Forelimb muscle (tissue), 1 donor: Measurements from ENCODE around the gene GPR34. TPM values are rescaled to one million over a fixed set of nuclear protein-coding genes. Genes with fewer than 3 reads are reported as not detected.
"Not testable (repeated sequence)": the region's sequence is repeated elsewhere in the genome, so short reads cannot be mapped to it uniquely, and the experiment has no call there.

Experiments
- DNase-seq: peaks from one replicate; pipeline ENCODE4 v3.0.0-alpha.2; 2013; ENCODE audit warnings: low read depth
- polyA plus RNA-seq: library from polyadenylated mRNA; unstranded; fragments of 120-200 nt; gene quantifications from one replicate; pipeline ENCODE4 v1.2.1, GENCODE V29; 2013; ENCODE audit not compliant: insufficient read length

The GPR34 gene
- polyA plus RNA-seq = 5.7 TPM

DNA sequence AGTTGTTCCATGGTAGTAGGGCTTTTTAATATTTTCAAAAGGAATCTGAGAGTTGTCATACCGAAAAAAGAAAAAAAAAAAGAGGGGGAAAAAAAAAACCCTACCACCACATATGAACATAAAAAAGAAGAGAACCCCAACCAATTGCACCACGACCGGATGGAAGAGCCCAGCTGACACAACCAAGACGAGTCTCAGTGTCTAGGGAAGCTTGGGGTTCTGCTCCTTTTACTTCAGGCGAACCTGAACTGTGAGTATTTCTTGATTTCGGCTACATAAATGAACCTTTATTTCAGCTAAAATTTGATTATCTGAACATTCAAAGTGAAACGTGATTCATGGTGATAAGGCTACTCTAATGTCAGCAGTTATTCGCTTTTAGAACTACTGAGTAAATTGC, at the start of gene GPR34:
GPR34 (plus strand) TSS at position 139 of the 400 bp plus-strand sequence. CDS start 6,661 bp downstream, outside the sequence.
- DNase-seq = no peak

DNA sequence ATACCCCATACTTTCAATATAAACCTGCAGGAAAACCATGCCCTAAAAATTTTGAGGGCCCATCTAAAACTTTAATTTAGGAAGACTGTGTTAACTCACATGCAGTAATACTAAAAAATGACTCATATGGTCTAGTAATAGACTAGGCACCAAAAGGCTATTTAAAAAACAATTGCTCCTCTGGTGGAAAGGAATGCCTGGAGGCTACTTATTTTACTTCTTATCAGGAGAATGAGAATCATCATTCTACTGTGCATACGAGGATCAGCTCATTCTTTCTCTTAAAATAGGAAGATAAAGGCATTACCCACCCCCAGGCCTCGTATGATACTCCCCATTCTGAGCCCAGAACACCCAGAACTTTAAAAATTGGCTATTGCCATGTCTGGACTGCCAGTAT, 42.6 kb upstream of the GPR34 start:
- not testable (repeated sequence) for DNase-seq

DNA sequence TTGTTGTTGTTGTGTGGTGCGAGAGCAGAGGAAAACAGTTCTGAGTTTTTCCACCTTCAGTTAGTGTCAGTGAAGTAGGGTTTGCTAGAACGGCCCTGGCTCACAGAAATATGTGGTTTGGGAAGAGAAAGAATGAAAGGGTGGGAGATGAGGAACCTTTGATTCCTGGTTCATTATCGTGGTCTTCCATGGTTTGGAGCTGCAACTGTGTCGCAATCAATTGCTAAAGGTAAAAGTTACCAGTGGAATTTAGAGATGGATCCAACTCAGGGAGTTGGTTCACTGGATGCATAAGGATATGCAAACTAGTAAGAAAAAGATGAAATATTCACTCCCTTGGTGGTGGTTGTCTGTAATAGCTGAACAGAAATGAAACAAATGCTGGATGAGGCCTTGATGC, 35.6 kb upstream of the GPR34 start:
- no peak for DNase-seq

DNA sequence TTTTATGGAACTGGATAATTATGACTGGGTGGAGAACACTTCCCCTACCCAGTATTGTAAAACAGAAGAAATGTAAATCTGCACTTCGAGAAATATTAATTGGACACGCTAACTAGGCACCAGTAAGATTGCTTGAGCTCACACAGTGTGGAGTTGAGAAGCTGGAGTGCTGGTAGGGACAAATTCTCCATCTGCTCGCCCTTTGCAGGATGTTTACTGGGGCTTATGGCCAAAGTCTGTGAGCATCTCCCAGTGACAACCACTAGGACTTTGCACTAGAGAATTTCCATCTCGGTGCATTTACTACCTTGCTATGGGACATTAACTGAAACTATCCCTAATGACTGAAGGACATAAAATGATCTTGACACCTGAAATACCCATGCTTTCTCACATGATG, 33.7 kb upstream of the GPR34 start:
- DNase-seq = no peak

- no peak for DNase-seq
These were observed 33.1 kb upstream of the GPR34 start for GRCh38 chrX:41655631-41656030.

DNA sequence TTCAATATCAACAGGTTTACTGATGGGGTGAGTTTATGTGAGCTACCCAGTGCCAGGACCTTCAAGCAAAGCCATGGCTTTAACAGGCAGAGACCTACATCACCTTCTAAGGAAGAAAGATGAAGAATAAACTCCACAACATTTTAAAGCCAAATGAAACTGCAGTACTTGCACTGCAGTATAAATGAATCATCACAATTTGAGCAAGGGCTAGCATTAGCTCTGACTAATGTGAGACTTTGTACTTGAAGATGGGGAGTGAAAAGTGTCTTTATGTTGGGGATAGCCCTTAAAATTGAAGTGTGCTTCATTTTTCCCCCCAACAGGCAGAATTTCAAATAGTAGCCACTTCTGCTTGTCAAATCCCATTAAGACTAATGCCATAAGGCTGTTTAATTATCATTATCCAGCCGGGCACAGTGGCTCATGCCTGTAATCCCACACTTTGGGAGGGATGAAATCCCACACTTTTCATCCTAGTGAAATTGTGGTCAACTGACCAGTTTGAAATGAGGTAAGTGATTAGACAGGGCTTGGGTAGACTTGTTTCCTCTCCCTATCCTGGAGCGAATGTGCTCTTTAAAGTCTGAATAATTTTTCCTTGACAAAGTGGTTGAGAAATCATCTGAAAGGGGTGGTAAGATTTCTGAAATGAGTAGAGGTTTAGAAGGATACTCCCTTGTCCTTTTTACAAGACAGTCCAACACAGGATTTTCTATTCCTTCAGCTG, 27.2 kb upstream of the GPR34 start:
- no peak for DNase-seq

DNA sequence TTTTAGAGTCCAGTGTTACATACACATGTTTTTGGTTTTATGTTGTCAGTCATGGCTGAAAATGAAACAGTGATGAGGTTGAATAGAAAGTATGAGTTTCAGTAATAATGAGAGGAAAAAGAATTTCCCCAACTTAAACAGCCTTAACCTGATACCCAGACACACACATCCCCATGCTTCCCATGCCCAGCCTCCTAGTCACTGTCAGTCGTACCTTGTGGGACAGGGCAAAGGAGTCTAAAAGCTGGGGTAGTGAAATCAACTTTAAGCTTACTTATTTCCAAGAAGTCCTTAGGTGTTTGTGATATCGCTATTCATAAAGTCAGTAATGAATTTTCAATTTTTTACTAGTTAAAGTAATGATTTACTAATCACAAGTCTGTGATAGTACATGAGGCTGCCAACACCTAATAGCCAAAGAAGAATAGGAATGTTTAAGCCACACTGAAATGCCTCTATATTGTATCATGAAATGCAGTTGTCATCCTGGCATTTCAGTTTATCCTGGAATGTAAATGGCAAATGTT, 24.3 kb upstream of the GPR34 start:
- DNase-seq = no peak

GRCh38 chrX:41664908-41665307, 23.9 kb upstream of the GPR34 start:
- DNase-seq = no peak

DNA sequence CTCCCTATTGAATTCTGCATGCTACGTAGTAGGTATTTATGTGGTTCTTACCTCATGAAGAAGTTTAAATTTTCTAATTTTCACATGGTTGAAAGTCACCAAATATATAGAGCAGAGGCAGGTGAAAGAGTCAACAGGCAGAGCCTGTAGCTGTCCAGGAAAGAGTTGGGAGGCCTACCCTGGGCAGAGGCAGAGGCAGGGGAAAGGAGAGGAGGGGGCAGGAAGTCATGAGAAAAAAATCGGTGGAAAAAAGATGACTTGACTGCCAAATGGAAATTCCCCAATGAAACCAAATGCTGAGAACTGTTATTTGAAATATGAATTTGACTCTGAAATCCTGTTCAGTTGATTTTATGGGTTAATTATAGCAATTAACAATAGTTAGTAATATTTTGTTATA, 23.1 kb upstream of the GPR34 start:
- DNase-seq = no peak

- DNase-seq = no peak
These were observed 22.5 kb upstream of the GPR34 start for GRCh38 chrX:41666251-41666650.

DNA sequence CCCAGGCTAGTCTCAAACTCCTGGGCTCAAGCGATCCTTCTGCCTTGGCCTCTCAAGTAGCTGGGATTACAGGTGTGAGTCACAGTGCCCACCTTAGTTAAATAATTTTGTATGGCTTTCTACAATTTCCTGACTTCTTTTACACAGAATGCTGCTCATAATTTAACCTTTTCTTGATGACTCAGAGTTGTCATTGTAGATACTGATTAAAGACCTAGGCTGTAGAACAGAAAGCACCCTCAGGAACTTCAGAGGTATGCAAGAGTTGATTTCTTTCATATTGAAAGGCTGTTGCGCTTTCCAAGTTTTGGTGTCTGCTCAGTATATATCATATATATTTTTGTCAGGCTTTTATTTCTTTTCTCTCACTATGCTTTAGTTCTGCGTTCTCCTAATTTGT, 21.1 kb upstream of the GPR34 start:
- DNase-seq = no peak

- DNase-seq = no peak
These were observed 18.7 kb upstream of the GPR34 start for GRCh38 chrX:41670112-41670511.

- DNase-seq = no peak
These were observed 17.7 kb upstream of the GPR34 start for GRCh38 chrX:41671082-41671481.

- DNase-seq = no peak
These were observed 16.1 kb upstream of the GPR34 start for GRCh38 chrX:41672643-41673042.

- DNase-seq = not testable (repeated sequence)
These were observed 12.4 kb upstream of the GPR34 start for GRCh38 chrX:41676361-41676760.

GRCh38 chrX:41677183-41678060, 11.4 kb upstream of the GPR34 start:
- no peak for DNase-seq

- no peak for DNase-seq
These were observed 4.6 kb upstream of the GPR34 start for GRCh38 chrX:41684138-41684537.

GRCh38 chrX:41684940-41685339, 3.8 kb upstream of the GPR34 start:
- DNase-seq = no peak

- no peak for DNase-seq
These were observed 2.0 kb upstream of the GPR34 start for GRCh38 chrX:41686788-41687187.

GRCh38 chrX:41688156-41688555, 617 bp upstream of the GPR34 start:
- no peak for DNase-seq

DNA sequence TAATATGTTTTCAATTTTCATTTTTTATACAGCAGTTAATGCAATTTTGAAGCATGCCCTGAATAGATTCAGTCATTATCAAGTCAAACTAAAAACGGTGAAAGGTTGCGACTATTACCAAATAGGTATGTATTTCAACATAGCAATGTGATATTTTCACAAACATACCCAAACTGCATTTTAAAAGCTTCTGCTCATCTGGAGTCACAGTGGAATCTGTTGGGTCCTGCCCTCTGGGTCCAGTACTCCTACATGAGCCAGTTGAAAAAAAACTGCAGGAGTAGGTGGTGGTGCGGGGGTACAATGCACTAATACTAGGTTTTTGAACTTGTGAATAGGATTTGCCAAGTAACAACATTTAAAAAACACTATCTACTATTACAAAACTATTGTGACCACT, 938 bp downstream of the GPR34 start:
- DNase-seq = no peak

GRCh38 chrX:41692162-41692749, 3.5 kb downstream of the GPR34 start:
- no peak for DNase-seq
